ENCODE measurements around the gene MAP7D3. TPM values are rescaled to one million over a fixed set of nuclear protein-coding genes. Genes with fewer than 3 reads are reported as not detected.

The MAP7D3 gene
- total RNA-seq, 4 donors from 2014 or later: 10.5 to 26.1 (median 13.9) TPM

GRCh38 chrX:136191171-136191570, 60.0 kb downstream of the MAP7D3 start:
- intact Hi-C loops (cut with DNase I; ENCODE audit: low total_unique reads): no loop called here
- H3K4me1 ChIP-seq: peaks cover 53 to 82% of the 10 kb centered on the region in 2 donors
- peak; percentile 61 to 71 for ATAC-seq

GRCh38 chrX:136190038-136190713, 61.0 kb downstream of the MAP7D3 start:
- H3K4me3 ChIP-seq: peak overlapping the region; percentile 23 to 47 (median 40)
- no peaks in the 10 kb centered on the region for H3K9me3 ChIP-seq
- ATAC-seq: peak; percentile 25 to 53
- no peaks in the 10 kb centered on the region for H3K36me3 ChIP-seq
- no peaks in the 10 kb centered on the region for H3K27me3 ChIP-seq
- peak overlapping the region; percentile 84 to 92 (median 84) for H3K27ac ChIP-seq
- no peak for TF ChIP-seq CTCF (IDR thresholded peaks at IDR 0.05 in 4 of 5, conservative IDR thresholded peaks at IDR 0.05 in 1 of 5)
- TF ChIP-seq POLR2A (IDR thresholded peaks at IDR 0.05): no peak
- intact Hi-C loops (cut with DNase I; ENCODE audit: low total_unique reads): no loop called here
- no peak for DNase-seq
- H3K4me1 ChIP-seq: peaks cover 60 to 76% of the 10 kb centered on the region in 2 donors
- in situ Hi-C loops (cut with MboI; ENCODE audit: low sequenced_read_pairs in 4 of 4): no loop called here

More at GRCh38 chrX:136191171-136191570, 60.0 kb downstream of the MAP7D3 start:
- H3K27ac ChIP-seq: peak overlapping the region; percentile 84 to 92 (median 84)
- no peaks in the 10 kb centered on the region for H3K9me3 ChIP-seq
- TF ChIP-seq POLR2A (IDR thresholded peaks at IDR 0.05) (peak in 1 of 2 donors; percentile 67), CTCF (IDR thresholded peaks at IDR 0.05 in 4 of 5, conservative IDR thresholded peaks at IDR 0.05 in 1 of 5) (no peak)
- DNase-seq: peak; percentile 60 to 75
- peak overlapping the region; percentile 23 to 47 (median 40) for H3K4me3 ChIP-seq
- in situ Hi-C loops (cut with MboI; ENCODE audit: low sequenced_read_pairs in 4 of 4): no loop called here
- H3K36me3 ChIP-seq: no peaks in the 10 kb centered on the region
- no peaks in the 10 kb centered on the region for H3K27me3 ChIP-seq

GRCh38 chrX:136189222-136189621, 62.0 kb downstream of the MAP7D3 start:
- in situ Hi-C loops (cut with MboI; ENCODE audit: low sequenced_read_pairs in 4 of 4) (no loop called here), intact Hi-C loops (cut with DNase I; ENCODE audit: low total_unique reads) (loop anchor here (5.0 kb wide), 1 partner anchor 578 kb away; no protein-coding TSS in a partner anchor)
- Histone ChIP-seq H3K4me1 (peaks cover 60 to 69% of the 10 kb centered on the region in 2 donors), H3K9me3 (no peaks in the 10 kb centered on the region), H3K27ac (peak overlapping the region; percentile 84 to 92 (median 84)), H3K27me3 (no peaks in the 10 kb centered on the region), H3K36me3 (no peaks in the 10 kb centered on the region), H3K4me3 (no peak overlapping the region)
- DNase-seq: no peak
- no peak for ATAC-seq
- TF ChIP-seq CTCF (IDR thresholded peaks at IDR 0.05 in 4 of 5, conservative IDR thresholded peaks at IDR 0.05 in 1 of 5) (peak in 1 of 5 experiments; percentile 27), POLR2A (IDR thresholded peaks at IDR 0.05) (no peak)

- Histone ChIP-seq H3K36me3 (no peaks in the 10 kb centered on the region), H3K27ac (peak overlapping the region; percentile 84 to 92 (median 84)), H3K4me3 (peak overlapping the region in 1 of 4 donors; percentile 21), H3K4me1 (peaks cover 54 to 70% of the 10 kb centered on the region in 2 donors), H3K9me3 (no peaks in the 10 kb centered on the region), H3K27me3 (no peaks in the 10 kb centered on the region)
- TF ChIP-seq CTCF (IDR thresholded peaks at IDR 0.05 in 4 of 5, conservative IDR thresholded peaks at IDR 0.05 in 1 of 5) (no peak), POLR2A (IDR thresholded peaks at IDR 0.05) (no peak)
- no peak for DNase-seq
- in situ Hi-C loops (cut with MboI; ENCODE audit: low sequenced_read_pairs in 4 of 4): no loop called here
- intact Hi-C loops (cut with DNase I; ENCODE audit: low total_unique reads): loop anchor here (5.0 kb wide), 1 partner anchor 581 kb away; no protein-coding TSS in a partner anchor
- ATAC-seq: no peak
These were observed 65.2 kb downstream of the MAP7D3 start for GRCh38 chrX:136186023-136186413.

Data from gastrocnemius medialis (tissue), 4 donors.